Caco-2 (cell line): ENCODE results near the gene MSH4. TPM values are rescaled to one million over a fixed set of nuclear protein-coding genes. Genes with fewer than 3 reads are reported as not detected.
A peak's percentile ranks its signal among the peaks of the same experiment; 100 is the strongest.

Experiments used
- BruUV-seq: library from RNA; stranded (reverse); fragments of 400-500 nt; replicated peaks from 2 replicates; lab custom pipeline; 2021; lab: Mats Ljungman, UMichigan
- CTCF ChIA-PET: fragments of 300-600 bp; sonication (Branson Sonifier 250); formaldehyde crosslinking; loops from one replicate; lab custom pipeline; 2022; ENCODE audit warnings: antibody characterized with exemption; lab: Charles Lee
- POLR2A ChIA-PET: fragments of 300-600 bp; sonication (Branson Sonifier 250); formaldehyde crosslinking; loops from one replicate; lab custom pipeline; 2022; ENCODE audit warnings: antibody characterized with exemption; lab: Charles Lee
- DNase-seq, 2 experiments: peaks; one replicate each; pipeline versions ENCODE4 v3.0.0 to v3.0.0-alpha.2; 2020 to 2022
- H3K27me3 ChIP-seq: replicated peaks from 2 replicates; pipeline ENCODE4 v1.6.0; 2011; ENCODE audit warnings: low read length; ENCODE audit not compliant: control insufficient read depth, insufficient read depth
- H3K36me3 ChIP-seq: 2 replicates; pipeline ENCODE4 v1.5.1; 2011; ENCODE audit warnings: low read length; ENCODE audit not compliant: control insufficient read depth, insufficient read depth
- H3K4me1 ChIP-seq: fragments of 250-450 bp; sonication (Bioruptor Pico); 2 replicates; pipeline ENCODE4 v1.5.1; 2020; ENCODE audit warnings: mild to moderate bottlenecking
- H3K4me3 ChIP-seq: 2 replicates; pipeline ENCODE4 v1.5.1; 2011; ENCODE audit warnings: low read depth, mild to moderate bottlenecking, control low read depth, low read length
- H3K9me3 ChIP-seq: fragments of 250-450 bp; sonication (Bioruptor Pico); 2 replicates; pipeline ENCODE4 v1.5.1; 2020; ENCODE audit warnings: mild to moderate bottlenecking, moderate library complexity
- H3K27ac Mint-ChIP-seq: one replicate; pipeline ENCODE4 v1.8.0; 2022; ENCODE audit warnings: mixed read lengths; ENCODE audit not compliant: unreplicated experiment
- H3K27me3 Mint-ChIP-seq: one replicate; pipeline ENCODE4 v1.8.0; 2022; ENCODE audit warnings: mixed read lengths; ENCODE audit not compliant: insufficient read depth, unreplicated experiment
- H3K36me3 Mint-ChIP-seq: one replicate; pipeline ENCODE4 v1.8.0; 2022; ENCODE audit warnings: mild to moderate bottlenecking, mixed read lengths; ENCODE audit not compliant: insufficient read depth, unreplicated experiment
- H3K4me1 Mint-ChIP-seq: one replicate; pipeline ENCODE4 v1.8.0; 2022; ENCODE audit warnings: low read depth, mixed read lengths; ENCODE audit not compliant: unreplicated experiment
- H3K4me3 Mint-ChIP-seq: one replicate; pipeline ENCODE4 v1.8.0; 2022; ENCODE audit warnings: mild to moderate bottlenecking, moderate library complexity, mixed read lengths; ENCODE audit not compliant: unreplicated experiment
- H3K9me3 Mint-ChIP-seq: one replicate; pipeline ENCODE4 v1.8.0; 2022; ENCODE audit warnings: mixed read lengths; ENCODE audit not compliant: unreplicated experiment
- CTCF ChIP-seq, 2 experiments: fragments of 200-600 bp in 1 of 2; IDR thresholded peaks; 1 replicate in 1 of 2; 2 replicates in 1 of 2; pipeline versions ENCODE4 v1.5.1 to v1.8.0; 2011 to 2022; ENCODE audit warnings: antibody characterized with exemption in 1 of 2, control low read depth in 1 of 2, inconsistent platforms in 1 of 2, low read depth in 1 of 2, low read length in 1 of 2, mild to moderate bottlenecking in 1 of 2, moderate library complexity in 1 of 2; ENCODE audit not compliant: insufficient read depth in 1 of 2, severe bottlenecking in 1 of 2, unreplicated experiment in 1 of 2
- intact Hi-C: fragments of 100-400 bp; cut with micrococcal nuclease; formaldehyde crosslinking; loops from one replicate; pipeline ENCODE4 v1.10.0; 2022; ENCODE audit not compliant: unreplicated experiment
- total RNA-seq: library from RNA; stranded (reverse); gene quantifications from 2 replicates; pipeline ENCODE4 v1.2.3, GENCODE V29; 2022

Gene MSH4
- total RNA-seq, 1 experiment from 2014 or later = 0.34 TPM

- Mint-ChIP-seq H3K4me1 (peaks cover 6% of the 10 kb centered on the region), H3K27me3 (no peaks in the 10 kb centered on the region), H3K27ac (peak overlapping the region; percentile 97), H3K4me3 (peak overlapping the region; percentile 98), H3K9me3 (peaks cover 4% of the 10 kb centered on the region), H3K36me3 (peaks cover 47% of the 10 kb centered on the region)
- DNase-seq = no peak
- intact Hi-C loops = loop anchor here (5.0 to 10.0 kb wide), 3 partner anchors 57 to 521 kb away; no protein-coding TSS in a partner anchor
- no peaks in the 10 kb centered on the region; the same call in 1 of the 2 replicates for H3K36me3 ChIP-seq
- peak overlapping the region; percentile 35 for H3K4me3 ChIP-seq
- no peak for TF ChIP-seq CTCF (IDR thresholded peaks at IDR 0.05; ENCODE audit: insufficient read depth in 1 of 2, low read depth in 1 of 2, low read length in 1 of 2, severe bottlenecking in 1 of 2, unreplicated experiment in 1 of 2)
- H3K4me1 ChIP-seq = peaks cover 20% of the 10 kb centered on the region
- CTCF ChIA-PET = no interaction called here
- no peaks in the 10 kb centered on the region for H3K9me3 ChIP-seq
- BruUV-seq = TSS peak; percentile 99
- POLR2A ChIA-PET = interaction anchor here (0.5 to 0.6 kb wide), 2 partner anchors 55 to 676 kb away, joined by 3 read pairs; no protein-coding TSS in a partner anchor
- no peaks in the 10 kb centered on the region for H3K27me3 ChIP-seq
Measured at GRCh38 chr1:75785320-75785982, 11.2 kb upstream of the MSH4 start.

- TF ChIP-seq CTCF (IDR thresholded peaks at IDR 0.05; ENCODE audit: insufficient read depth in 1 of 2, low read depth in 1 of 2, low read length in 1 of 2, severe bottlenecking in 1 of 2, unreplicated experiment in 1 of 2) = no peak
- TSS peak; percentile 67 for BruUV-seq
- Histone ChIP-seq H3K4me1 (peaks cover 24% of the 10 kb centered on the region), H3K9me3 (no peaks in the 10 kb centered on the region), H3K27me3 (no peaks in the 10 kb centered on the region), H3K4me3 (peak within 1 kb of the TSS; percentile 60), H3K36me3 (no peaks in the 10 kb centered on the region; the same call in 1 of the 2 replicates)
- ChIA-PET CTCF (no interaction called here), POLR2A (interaction anchor here (0.6 to 0.7 kb wide), 2 partner anchors 16 to 56 kb away, joined by 3 read pairs; no protein-coding TSS in a partner anchor)
- peaks cover 55% of the 10 kb centered on the region for H3K36me3 Mint-ChIP-seq
- no peaks in the 10 kb centered on the region for H3K9me3 Mint-ChIP-seq
- peak within 1 kb of the TSS; percentile 97 for H3K27ac Mint-ChIP-seq
- intact Hi-C loops = loop anchor here (2.0 to 10.0 kb wide), 4 partner anchors 56 to 521 kb away; partner anchors contain the start of gene ACADM
- peak; percentile 93 to 94 for DNase-seq
- peak within 1 kb of the TSS; percentile 98 for H3K4me3 Mint-ChIP-seq
- H3K27me3 Mint-ChIP-seq = no peaks in the 10 kb centered on the region
- H3K4me1 Mint-ChIP-seq = peaks cover 6% of the 10 kb centered on the region
Measured at GRCh38 chr1:75785983-75786853, 10.5 kb upstream of the MSH4 start, which contains the start of gene RABGGTB. TSS of gene RABGGTB (plus strand) at chr1:75786256. CDS start at chr1:75786272, 16 bp downstream.
